GM23338 (cell line): Measurements from ENCODE around the gene TKFC.

Experiments used
- CTCF ChIP-seq, 2 experiments: fragments of 200-600 bp in 1 of 2; sonication (generic) in 1 of 2; conservative IDR thresholded peaks; 2 replicates each; pipeline versions ENCODE4 v1.5.1 to v1.6.1; 2016 to 2017; ENCODE audit warnings: antibody characterized with exemption in 2 of 2, low read depth in 2 of 2, mild to moderate bottlenecking in 2 of 2, moderate library complexity in 1 of 2
- EZH2 ChIP-seq: fragments of 200-600 bp; sonication (generic); IDR thresholded peaks from one replicate; pipeline ENCODE4 v1.8.0; 2017; ENCODE audit warnings: antibody characterized with exemption, mild to moderate bottlenecking, low read depth; ENCODE audit not compliant: unreplicated experiment
- EZH2phosphoT487 ChIP-seq: fragments of 200-600 bp; sonication (generic); IDR thresholded peaks from one replicate; pipeline ENCODE4 v1.8.1; 2018; ENCODE audit warnings: antibody characterized with exemption; ENCODE audit not compliant: unreplicated experiment

- TF ChIP-seq EZH2 (no peak), CTCF (conservative IDR thresholded peaks at IDR 0.05; ENCODE audit: low read depth in 2 of 2) (no peak), EZH2phosphoT487 (no peak)
Observed at GRCh38 chr11:61370349-61371005, 37.4 kb downstream of the TKFC start.
